H1 (cell line): ENCODE results near the gene CBL. TPM values are rescaled to one million over a fixed set of nuclear protein-coding genes. Genes with fewer than 3 reads are reported as not detected.

Experiments used
- CTCF ChIA-PET: fragments of 300-600 bp; sonication (Branson Sonifier 250); formaldehyde crosslinking; loops from one replicate; lab custom pipeline; 2021; ENCODE audit not compliant: partially characterized antibody; lab: Charles Lee
- POLR2A ChIA-PET: fragments of 300-600 bp; sonication (Branson Sonifier 250); formaldehyde crosslinking; loops from one replicate; lab custom pipeline; 2021; ENCODE audit warnings: inconsistent platforms; ENCODE audit not compliant: partially characterized antibody; lab: Charles Lee
- DNase-seq, 2 experiments: peaks; one replicate each; pipeline versions ENCODE4 v3.0.0 to v3.0.0-alpha.2; 2010 to 2022; ENCODE audit warnings: low spot score in 2 of 2, low read depth in 1 of 2, mixed read lengths in 1 of 2
- FAIRE-seq: peaks from 2 replicates; lab custom pipeline; 2011; peaks lifted over from hg19 to GRCh38; lab: Jason Lieb, UNC
- H2AFZ ChIP-seq: 2 replicates; pipeline ENCODE4 v1.8.1; 2012; ENCODE audit warnings: low read length, inconsistent platforms
- H2AK5ac ChIP-seq: 2 replicates; pipeline ENCODE4 v1.6.1; 2013; ENCODE audit warnings: low read depth, low read length
- H2BK120ac ChIP-seq: replicated peaks from 2 replicates; pipeline ENCODE3; 2013; ENCODE audit warnings: low read depth, low read length, inconsistent platforms
- H2BK12ac ChIP-seq: 2 replicates; pipeline ENCODE4 v1.6.1; 2013; ENCODE audit warnings: low read depth, low read length
- H2BK15ac ChIP-seq: 2 replicates; pipeline ENCODE4 v1.6.1; 2013; ENCODE audit warnings: low read length
- H2BK20ac ChIP-seq: 2 replicates; pipeline ENCODE4 v1.6.1; 2013; ENCODE audit warnings: low read length
- H2BK5ac ChIP-seq: 2 replicates; pipeline ENCODE4 v1.6.1; 2013; ENCODE audit warnings: low read depth, low read length
- H3K14ac ChIP-seq: 2 replicates; pipeline ENCODE4 v1.6.1; 2013; ENCODE audit warnings: inconsistent platforms; ENCODE audit not compliant: insufficient read length
- H3K18ac ChIP-seq: 2 replicates; pipeline ENCODE4 v1.6.1; 2013; ENCODE audit warnings: low read length; ENCODE audit errors: extremely low read depth
- H3K23ac ChIP-seq: 2 replicates; pipeline ENCODE4 v1.6.1; 2013; ENCODE audit warnings: inconsistent platforms; ENCODE audit not compliant: insufficient read length
- H3K23me2 ChIP-seq: 2 replicates; pipeline ENCODE4 v1.6.1; 2013; ENCODE audit warnings: low read depth, low read length
- H3K27ac ChIP-seq: 2 replicates; pipeline ENCODE4 v1.6.1; 2011; ENCODE audit warnings: low read depth, low read length, inconsistent platforms
- H3K27me3 ChIP-seq, 4 experiments: replicated peaks in 1 of 4; 1 replicate in 1 of 4; 2 replicates in 3 of 4; pipeline versions ENCODE4 v1.6.1 to v1.8.1; 2011 to 2013; ENCODE audit warnings: low read length in 3 of 4, mild to moderate bottlenecking in 3 of 4, inconsistent platforms in 2 of 4, mixed read lengths in 2 of 4, moderate library complexity in 1 of 4; ENCODE audit not compliant: control insufficient read depth in 3 of 4, insufficient read depth in 3 of 4; ENCODE audit errors: extremely low read depth in 1 of 4
- H3K36me3 ChIP-seq, 4 experiments: 2 replicates each; pipeline versions ENCODE4 v1.6.1 to v1.8.1; 2011 to 2013; ENCODE audit warnings: mild to moderate bottlenecking in 4 of 4, low read length in 3 of 4, moderate library complexity in 2 of 4, control low read depth in 1 of 4, inconsistent platforms in 1 of 4; ENCODE audit not compliant: insufficient read depth in 4 of 4, control insufficient read depth in 2 of 4
- H3K4ac ChIP-seq: replicated peaks from 2 replicates; pipeline ENCODE3; 2013; ENCODE audit warnings: low read length, low read depth, mixed read lengths, inconsistent platforms; ENCODE audit not compliant: insufficient read length
- H3K4me1 ChIP-seq, 4 experiments: replicated peaks in 1 of 4; 1 replicate in 1 of 4; 2 replicates in 3 of 4; pipeline versions ENCODE4 v1.6.1 to v1.8.1; 2011 to 2013; ENCODE audit warnings: low read length in 3 of 4, inconsistent platforms in 2 of 4, mixed read lengths in 1 of 4; ENCODE audit not compliant: insufficient read depth in 4 of 4, control insufficient read depth in 3 of 4
- H3K4me2 ChIP-seq, 2 experiments: 2 replicates each; pipeline versions ENCODE4 v1.6.1 to v1.8.1; 2011 to 2013; ENCODE audit warnings: low read depth in 2 of 2, low read length in 2 of 2, control low read depth in 1 of 2, inconsistent platforms in 1 of 2, mild to moderate bottlenecking in 1 of 2; ENCODE audit not compliant: insufficient read depth in 1 of 2
- H3K4me3 ChIP-seq, 4 experiments: fragments of 200-600, 300-600 bp in 1 of 4; sonication (generic), shearing (Covaris generic), sonication (Bioruptor Twin) in 1 of 4; 2 replicates each; pipeline versions ENCODE4 v1.5.1 to v1.8.1; 2011 to 2016; ENCODE audit warnings: low read length in 4 of 4, low read depth in 3 of 4, control low read depth in 2 of 4, inconsistent platforms in 2 of 4, mild to moderate bottlenecking in 2 of 4, mixed read lengths in 1 of 4, moderate library complexity in 1 of 4; ENCODE audit not compliant: insufficient read depth in 2 of 4; ENCODE audit errors: extremely low read depth in 1 of 4
- H3K56ac ChIP-seq: replicated peaks from 2 replicates; pipeline ENCODE3; 2013; ENCODE audit warnings: low read depth, mild to moderate bottlenecking, mixed read lengths, low read length, inconsistent platforms; ENCODE audit not compliant: insufficient read length
- H3K79me1 ChIP-seq: 2 replicates; pipeline ENCODE4 v1.6.1; 2013; ENCODE audit warnings: low read depth, low read length, control low read depth
- H3K79me2 ChIP-seq, 2 experiments: 2 replicates each; pipeline versions ENCODE4 v1.6.1 to v1.8.1; 2012 to 2013; ENCODE audit warnings: low read length in 2 of 2, mild to moderate bottlenecking in 2 of 2, inconsistent platforms in 1 of 2; ENCODE audit not compliant: insufficient read depth in 2 of 2, control insufficient read depth in 1 of 2
- H3K9ac ChIP-seq, 4 experiments: replicated peaks in 1 of 4; 1 replicate in 1 of 4; 2 replicates in 3 of 4; pipeline versions ENCODE4 v1.6.1 to v1.8.1; 2011 to 2013; ENCODE audit warnings: low read depth in 3 of 4, low read length in 3 of 4, control low read depth in 2 of 4, mild to moderate bottlenecking in 2 of 4, moderate library complexity in 2 of 4, inconsistent platforms in 1 of 4; ENCODE audit errors: extremely low read depth in 1 of 4
- H3K9me3 ChIP-seq, 2 experiments: 2 replicates each; pipeline versions ENCODE4 v1.6.1 to v1.8.1; 2012 to 2013; ENCODE audit warnings: mild to moderate bottlenecking in 2 of 2, moderate library complexity in 2 of 2, control low read depth in 1 of 2, inconsistent platforms in 1 of 2, low read depth in 1 of 2, low read length in 1 of 2, mixed read lengths in 1 of 2; ENCODE audit not compliant: insufficient read depth in 2 of 2
- H4K20me1 ChIP-seq, 2 experiments: replicated peaks in 1 of 2; 2 replicates each; pipeline versions ENCODE3 to v1.8.1; 2011 to 2013; ENCODE audit warnings: inconsistent platforms in 2 of 2, low read length in 2 of 2, mild to moderate bottlenecking in 1 of 2; ENCODE audit not compliant: insufficient read depth in 2 of 2, control insufficient read depth in 1 of 2
- H4K5ac ChIP-seq: 2 replicates; pipeline ENCODE4 v1.6.1; 2013; ENCODE audit warnings: low read length, low read depth, mixed read lengths, inconsistent platforms; ENCODE audit not compliant: insufficient read length
- H4K8ac ChIP-seq: 2 replicates; pipeline ENCODE4 v1.8.0; 2013; ENCODE audit warnings: mild to moderate bottlenecking, moderate library complexity, low read length, inconsistent platforms; ENCODE audit not compliant: insufficient read depth; ENCODE audit errors: extremely low read depth
- H4K91ac ChIP-seq: replicated peaks from 2 replicates; pipeline ENCODE3; 2013; ENCODE audit warnings: low read length, mixed read lengths, inconsistent platforms; ENCODE audit not compliant: insufficient read length
- CEBPB ChIP-seq: IDR thresholded peaks from 2 replicates; pipeline ENCODE4 v1.6.1; 2012; ENCODE audit warnings: low read depth, low read length
- SIN3A ChIP-seq, 2 experiments: IDR thresholded peaks in 1 of 2; conservative IDR thresholded peaks in 1 of 2; 2 replicates each; pipeline ENCODE4 v1.6.1; 2011 to 2012; ENCODE audit warnings: low read length in 2 of 2, improper control_type of control experiment in 1 of 2, low read depth in 1 of 2, mild to moderate bottlenecking in 1 of 2
- SRF ChIP-seq: IDR thresholded peaks from 2 replicates; pipeline ENCODE4 v1.6.1; 2011; ENCODE audit warnings: mild to moderate bottlenecking, low read depth, low read length, moderate library complexity
- WGBS, 2 experiments: shearing (Covaris generic) in 1 of 2; methylation state at CpG; one replicate each; pipeline versions ENCODE4 v1.1.6 to v1.1.7; 2013 to 2015; ENCODE audit warnings: low lambda C conversion rate in 2 of 2, mixed read lengths in 2 of 2, inconsistent platforms in 1 of 2, low coverage in 1 of 2, missing lambda C conversion rate in 1 of 2; ENCODE audit not compliant: insufficient replicate concordance in 2 of 2, insufficient coverage in 1 of 2, insufficient read length in 1 of 2; ENCODE audit errors: extremely low coverage in 1 of 2, missing lambda C conversion rate in 1 of 2; 5-methylcytosine and 5-hydroxymethylcytosine counted together
- polyA plus RNA-seq, 7 experiments: library from polyadenylated mRNA; depleted of rRNA in 3 of 7; stranded (reverse) in 5 of 7; unstranded in 2 of 7; fragments of >200 nt in 5 of 7; fragments of 200-250 nt in 2 of 7; gene quantifications; 1 replicate in 5 of 7; 2 replicates in 1 of 7; 4 replicates in 1 of 7; pipeline versions ENCODE4 v1.2.1 to v1.2.3, GENCODE V29; 2011 to 2013; ENCODE audit warnings: missing spikeins in 2 of 7, mixed read lengths in 2 of 7
- total RNA-seq: library from RNA; stranded (reverse); fragmentation: NEBNext Ultra II Directional; extraction: Animal tissue kit (Norgen Biotek cat#: 25700); gene quantifications from 2 replicates; pipeline ENCODE4 v1.2.1, GENCODE V29; 2021

CBL gene
- total and polyA plus RNA-seq, 2 of the 8 experiments (the other 6 are each of a cell fraction or from before 2014, with no cell fraction given), result 23.1 to 57.8 TPM

- CTCF ChIA-PET, result interaction anchor here (2.0 kb wide), 1 partner anchor 12 kb away, joined by 9 read pairs; the partner anchor contains the start of gene CBL
- FAIRE-seq, result no peak
- no peak overlapping the region for H2BK12ac ChIP-seq
Measured at GRCh38 chr11:119218141-119218878, 12.2 kb downstream of the CBL start.

More at GRCh38 chr11:119218141-119218878, 12.2 kb downstream of the CBL start:
- Histone ChIP-seq H3K4ac (no peak overlapping the region), H3K9me3 (no peaks in the 10 kb centered on the region), H4K20me1 (peaks cover 6 to 16% of the 10 kb centered on the region in 2 experiments), H4K91ac (no peak overlapping the region), H3K4me3 (no peak overlapping the region), H3K14ac (no peak overlapping the region), H3K9ac (no peak overlapping the region), H2BK15ac (no peak overlapping the region), H3K27ac (no peak overlapping the region), H2BK20ac (no peak overlapping the region), H4K5ac (no peak overlapping the region), H3K23me2 (no peaks in the 10 kb centered on the region), H3K79me2 (peaks cover 2 to 95% of the 10 kb centered on the region in 2 experiments), H3K36me3 (no peaks in the 10 kb centered on the region), H3K4me1 (no peaks in the 10 kb centered on the region; a peak in 1 of 7 replicates), H2AFZ (no peak overlapping the region), H4K8ac (no peak overlapping the region), H3K79me1 (peaks cover 7% of the 10 kb centered on the region), H2AK5ac (no peak overlapping the region), H3K23ac (no peak overlapping the region), H3K18ac (no peak overlapping the region), H3K56ac (no peak overlapping the region), H2BK5ac (no peak overlapping the region), H2BK120ac (no peak overlapping the region), H3K4me2 (no peak overlapping the region), H3K27me3 (no peaks in the 10 kb centered on the region)
- no peak for TF ChIP-seq SIN3A (conservative IDR thresholded peaks at IDR 0.05 in 1 of 2, IDR thresholded peaks at IDR 0.05 in 1 of 2; ENCODE audit: low read depth in 1 of 2, low read length in 2 of 2)
- no peak for TF ChIP-seq SRF
- TF ChIP-seq CEBPB, result no peak
- DNase-seq, result no peak
- POLR2A ChIA-PET, result interaction anchor here (0.6 to 1.3 kb wide), 4 partner anchors 8 to 101 kb away, joined by 3 to 7 read pairs (median 4); no protein-coding TSS in a partner anchor
- WGBS, 2 experiments, result 90% methylated on average over 8 of the region's 8 CpGs; no CpG with 5 or more reads in 1 of the 2 experiments
